ENCODE measurements around the gene THEMIS. TPM values are rescaled to one million over a fixed set of nuclear protein-coding genes. Genes with fewer than 3 reads are reported as not detected.

Gene THEMIS
- total and polyA plus RNA-seq, 10 of the 15 experiments (the other 5 are each of a cell fraction or from before 2014, with no cell fraction given): 0.06 to 1.5 (median 0.08) TPM; not detected in 6

- 0% methylated on average over 1 of the region's 1 CpG for WGBS (ENCODE audit: insufficient coverage, insufficient replicate concordance, low lambda C conversion rate, missing lambda C conversion rate)
- Histone ChIP-seq H2AFZ (ENCODE audit: control insufficient read depth, low read depth, low read length) (no peak overlapping the region), H3K4me1 (ENCODE audit: control insufficient read depth, insufficient read depth, low read length) (no peaks in the 10 kb centered on the region), H3K4me3 (no peak overlapping the region), H3K27me3 (replicated peaks in 1 of 2; ENCODE audit: control insufficient read depth in 2 of 2, insufficient read depth in 2 of 2, low read length in 1 of 2) (no peaks in the 10 kb centered on the region), H3K9ac (ENCODE audit: control insufficient read depth, insufficient read depth, low read length) (no peak overlapping the region), H3K4me2 (ENCODE audit: control insufficient read depth, insufficient read depth) (no peak overlapping the region), H4K20me1 (ENCODE audit: control insufficient read depth, insufficient read depth) (no peaks in the 10 kb centered on the region), H3K27ac (ENCODE audit: control insufficient read depth, insufficient read depth) (no peak overlapping the region), H3K79me2 (ENCODE audit: control insufficient read depth, insufficient read depth, low read length) (no peaks in the 10 kb centered on the region), H3K36me3 (ENCODE audit: control insufficient read depth in 2 of 2, insufficient read depth in 2 of 2, low read length in 1 of 2) (no peaks in the 10 kb centered on the region), H3K9me3 (replicated peaks; ENCODE audit: control insufficient read depth, insufficient read depth, low read length) (no peaks in the 10 kb centered on the region)
- POLR2A ChIA-PET: no interaction called here
- no TSS peak for BruUV-seq (replicated peaks)
- ATAC-seq (no peak), FAIRE-seq (no peak), DNase-seq (ENCODE audit: low read depth, low spot score) (no peak)
- in situ Hi-C loops (cut with MboI): no loop called here
- intact Hi-C loops (cut with micrococcal nuclease; ENCODE audit: unreplicated experiment): no loop called here
- SMC1A ChIA-PET (ENCODE audit: uncharacterized antibody, unreplicated experiment): no interaction called here
- CTCF ChIA-PET: no interaction called here
- RAD21 ChIA-PET (ENCODE audit: unreplicated experiment): no interaction called here
- no peak for TF ChIP-seq USF2 (IDR thresholded peaks at IDR 0.05; ENCODE audit: borderline replicate concordance, low read depth, low read length)
- no peak for TF ChIP-seq ZBTB33 (IDR thresholded peaks at IDR 0.05)
- no peak for TF ChIP-seq BHLHE40 (IDR thresholded peaks at IDR 0.05; ENCODE audit: borderline replicate concordance in 1 of 2, low read depth in 2 of 2, low read length in 1 of 2)
- TF ChIP-seq ZNF217 (IDR thresholded peaks at IDR 0.05): no peak
- no peak for TF ChIP-seq ZBED1 (IDR thresholded peaks at IDR 0.05; ENCODE audit: borderline replicate concordance)
- TF ChIP-seq CTCF (IDR thresholded peaks at IDR 0.05 in 2 of 3, conservative IDR thresholded peaks at IDR 0.05 in 1 of 3; ENCODE audit: control insufficient read depth in 2 of 3, extremely low read depth in 1 of 3, insufficient read depth in 1 of 3, low read depth in 3 of 3, low read length in 3 of 3): no peak
- no peak for TF ChIP-seq NFXL1 (IDR thresholded peaks at IDR 0.05; ENCODE audit: borderline replicate concordance)
- TF ChIP-seq ATF2 (IDR thresholded peaks at IDR 0.05; ENCODE audit: low read length): no peak
- no peak for TF ChIP-seq HDGF (IDR thresholded peaks at IDR 0.05)
- TF ChIP-seq ZNF687 (IDR thresholded peaks at IDR 0.05): no peak
- TF ChIP-seq FOXK2 (IDR thresholded peaks at IDR 0.05): no peak
- TF ChIP-seq IKZF1 (conservative IDR thresholded peaks at IDR 0.05): no peak
- TF ChIP-seq BACH1 (IDR thresholded peaks at IDR 0.05; ENCODE audit: borderline replicate concordance): no peak
- TF ChIP-seq MXI1 (IDR thresholded peaks at IDR 0.05; ENCODE audit: low read depth, low read length): no peak
- TF ChIP-seq MEF2A (IDR thresholded peaks at IDR 0.05; ENCODE audit: insufficient read depth, low read depth, low read length): no peak
- no peak for TF ChIP-seq TARDBP (IDR thresholded peaks at IDR 0.05; ENCODE audit: borderline replicate concordance)
These were observed 68.5 kb downstream of the THEMIS start for GRCh38 chr6:127832381-127832780.

All from GM12878 (cell line).